GM12801 (cell line): ENCODE data around the gene ZFP62.

Experiments
- CTCF ChIP-seq: IDR thresholded peaks from one replicate; pipeline ENCODE4 v1.5.1; 2011; ENCODE audit warnings: control low read depth; ENCODE audit not compliant: insufficient read length; ENCODE audit errors: extremely low read depth

The ZFP62 gene

DNA sequence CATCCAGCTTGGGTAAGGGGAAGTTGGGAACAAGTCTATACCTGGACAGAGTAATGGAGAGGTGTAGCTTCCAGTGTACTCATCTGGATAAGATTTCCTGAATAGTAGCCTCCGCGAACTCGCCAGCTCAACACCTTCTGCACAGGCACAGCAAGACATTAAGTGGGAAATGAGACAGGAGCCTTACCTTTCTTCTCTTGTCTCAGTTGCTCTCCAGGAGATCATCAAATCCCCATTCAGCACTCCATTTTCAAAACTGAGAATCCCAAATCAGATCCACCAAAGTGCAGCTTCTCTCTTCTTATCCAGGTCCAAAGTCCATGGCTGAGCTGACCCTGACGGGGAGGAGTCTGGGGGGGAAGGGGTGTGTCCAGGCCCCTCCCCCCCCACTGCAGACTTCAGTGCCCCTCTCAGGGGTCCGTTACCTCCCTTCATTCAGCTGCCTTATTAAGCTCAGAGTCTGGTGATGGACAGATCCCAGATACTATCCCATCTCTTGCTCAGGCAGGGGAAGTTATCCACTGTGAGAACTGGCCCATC lies 52.5 kb downstream of the ZFP62 start:
- no peak for TF ChIP-seq CTCF

DNA sequence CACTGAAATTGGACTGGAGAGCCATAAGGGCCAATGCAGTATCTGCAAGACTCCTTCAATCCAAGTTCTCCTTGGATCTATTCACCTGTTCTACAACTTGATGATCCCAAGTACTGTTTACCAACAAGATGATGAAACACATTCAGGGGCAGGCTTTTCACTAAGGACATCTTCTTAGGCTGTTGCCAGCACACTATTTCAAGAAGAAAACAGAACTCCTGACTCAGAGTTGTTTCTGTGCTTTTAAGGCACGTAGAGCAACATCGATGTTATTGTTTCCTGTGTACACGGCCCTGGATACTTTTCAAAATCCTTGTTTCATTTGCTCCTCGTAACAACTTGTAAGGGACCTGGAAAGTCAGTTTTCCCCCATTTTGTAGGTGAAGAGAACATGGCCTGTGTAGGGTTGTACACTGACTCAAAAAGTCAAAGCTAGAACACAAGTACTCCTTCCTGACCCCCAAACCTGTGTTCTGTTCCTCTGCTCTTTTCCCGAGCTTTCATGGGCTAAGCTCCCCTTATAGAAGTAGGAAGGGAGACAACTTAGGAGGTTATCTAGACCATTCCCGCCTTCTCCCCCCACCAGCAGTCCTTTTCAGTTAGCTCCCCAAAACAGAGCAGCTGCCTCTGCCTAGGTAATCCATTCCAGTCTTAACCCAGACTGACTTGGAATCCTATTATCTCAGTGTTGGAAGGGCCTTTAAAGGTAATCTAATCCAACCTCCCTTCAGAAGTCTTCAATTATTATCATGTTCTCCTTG lies 53.2 kb downstream of the ZFP62 start:
- no peak for TF ChIP-seq CTCF

- TF ChIP-seq CTCF: no peak
These were observed 54.0 kb downstream of the ZFP62 start for GRCh38 chr5:180807046-180807445.

- TF ChIP-seq CTCF: no peak
These were observed 54.6 kb downstream of the ZFP62 start for GRCh38 chr5:180806351-180807011.

DNA sequence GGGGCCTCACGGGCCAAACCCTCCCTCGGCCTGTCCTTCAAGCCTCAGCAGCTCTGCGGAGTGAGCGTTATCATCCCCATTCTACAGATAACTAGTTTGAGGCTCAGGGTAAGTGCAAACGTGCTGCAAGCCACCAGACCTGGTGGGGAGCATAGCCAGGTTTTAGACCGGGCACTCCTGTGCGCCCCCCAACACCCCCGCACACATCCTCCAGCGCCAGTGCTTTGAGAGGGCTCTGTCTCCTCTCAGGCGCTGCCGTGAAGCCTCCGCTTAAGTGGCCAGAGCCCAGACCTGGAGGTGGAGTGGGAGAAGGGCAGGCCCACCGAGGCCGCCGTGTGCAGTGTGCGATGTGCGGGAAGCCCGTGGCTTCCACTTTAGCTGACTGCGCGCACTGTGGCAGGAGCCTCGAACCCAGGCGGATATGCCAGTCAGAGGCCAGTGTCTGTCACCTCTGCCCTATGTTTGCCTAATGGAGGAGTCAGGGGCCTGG lies 56.9 kb downstream of the ZFP62 start:
- TF ChIP-seq CTCF: no peak

DNA sequence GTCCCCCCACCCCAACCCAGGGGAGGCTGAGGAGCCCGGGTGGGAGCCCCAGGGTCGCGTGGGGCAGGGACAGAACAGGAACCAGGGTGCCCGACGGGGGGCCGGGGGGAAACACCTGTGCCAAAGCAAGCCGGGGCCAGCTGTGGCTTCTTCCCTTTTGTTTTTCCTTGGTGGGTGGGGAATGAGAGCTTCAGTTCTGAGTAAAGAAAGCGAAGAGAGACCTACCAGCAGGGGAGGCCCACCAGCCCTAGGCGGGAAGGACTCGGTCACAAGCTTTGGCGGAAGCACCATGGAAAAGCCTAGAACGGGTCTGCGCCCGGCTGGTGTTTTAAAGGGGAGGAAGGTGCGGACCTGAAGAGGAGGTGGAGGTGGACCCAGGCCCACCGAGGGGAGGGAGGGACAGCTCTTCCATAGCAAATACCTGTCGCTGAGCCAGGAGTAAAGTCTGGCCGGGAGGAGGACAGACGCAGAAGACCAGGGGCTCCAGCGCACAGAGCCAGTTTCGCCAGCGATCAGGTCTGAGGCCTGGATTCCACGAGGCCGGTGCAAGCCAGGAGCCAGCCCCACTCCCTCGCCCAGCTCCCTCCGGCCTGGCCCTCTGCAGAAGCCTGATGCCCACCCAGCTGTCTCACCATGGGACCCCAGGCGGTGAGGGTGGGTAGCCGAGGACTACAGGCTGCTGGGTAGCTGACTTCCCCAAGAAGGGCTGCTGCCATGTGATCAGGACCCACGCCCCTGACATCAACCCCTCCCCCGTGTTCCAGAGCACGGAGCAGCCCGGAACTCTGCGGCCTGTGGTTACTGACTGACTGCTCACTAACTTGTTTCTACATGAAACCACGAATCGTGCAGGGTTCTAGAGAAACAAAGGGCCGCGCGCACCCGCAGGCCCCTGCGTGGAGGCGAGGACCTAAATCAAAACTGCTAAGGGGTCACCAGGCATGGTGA lies 57.6 kb downstream of the ZFP62 start:
- TF ChIP-seq CTCF: no peak
